ENCODE data around the gene SMAD5.

SMAD5 gene

GRCh38 chr5:136232316-136232715 is 99.7 kb downstream of the SMAD5 start:
- Histone ChIP-seq H3K4me3 (ENCODE audit: low read length) (no peak overlapping the region), H3K9me3 (ENCODE audit: low read length) (no peaks in the 10 kb centered on the region), H2AFZ (ENCODE audit: low read depth, low read length) (no peak overlapping the region), H3K4me1 (ENCODE audit: insufficient read depth, low read length) (peaks cover 14% of the 10 kb centered on the region), H3K27me3 (ENCODE audit: insufficient read depth, low read length) (peaks cover 18% of the 10 kb centered on the region), H3K36me3 (ENCODE audit: insufficient read depth, low read length) (no peaks in the 10 kb centered on the region)

All from neuron (in vitro differentiated cells).